Measurements from ENCODE around the gene B4GALNT2.

DNA sequence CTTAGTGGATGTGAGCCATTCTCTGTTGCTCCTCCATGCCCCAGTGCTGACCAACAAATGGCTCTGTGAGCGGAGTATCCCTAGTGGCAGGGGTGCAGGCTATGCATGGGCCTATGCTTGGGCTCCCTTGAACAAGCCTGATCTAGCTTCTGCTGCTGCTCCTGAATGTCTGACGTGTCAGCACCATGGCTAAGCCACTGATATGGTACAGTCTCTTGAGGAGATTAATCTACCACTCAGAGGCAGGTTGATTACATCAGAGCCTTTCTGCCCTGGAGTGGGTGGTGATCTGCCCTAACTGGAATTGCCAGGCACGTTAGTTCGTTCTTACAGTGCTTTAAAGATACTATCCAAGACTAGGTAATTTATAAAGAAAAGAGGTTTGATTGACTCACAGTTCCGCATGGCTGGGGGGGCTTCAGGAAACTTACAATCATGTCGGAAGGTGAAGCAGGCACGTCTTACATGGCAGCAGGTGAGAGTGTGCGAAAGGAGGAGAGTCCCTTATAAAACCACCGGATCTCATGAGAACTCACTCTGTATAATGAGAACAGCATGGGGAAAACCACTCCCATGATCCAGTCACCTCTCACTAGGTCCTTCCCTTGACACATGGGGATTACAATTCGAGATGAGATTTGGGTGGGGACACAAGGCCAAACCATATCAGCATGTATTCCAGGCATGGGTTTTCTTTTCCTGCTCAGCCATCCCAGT lies 41.5 kb upstream of the B4GALNT2 start:
- TF ChIP-seq, protein P1, sequence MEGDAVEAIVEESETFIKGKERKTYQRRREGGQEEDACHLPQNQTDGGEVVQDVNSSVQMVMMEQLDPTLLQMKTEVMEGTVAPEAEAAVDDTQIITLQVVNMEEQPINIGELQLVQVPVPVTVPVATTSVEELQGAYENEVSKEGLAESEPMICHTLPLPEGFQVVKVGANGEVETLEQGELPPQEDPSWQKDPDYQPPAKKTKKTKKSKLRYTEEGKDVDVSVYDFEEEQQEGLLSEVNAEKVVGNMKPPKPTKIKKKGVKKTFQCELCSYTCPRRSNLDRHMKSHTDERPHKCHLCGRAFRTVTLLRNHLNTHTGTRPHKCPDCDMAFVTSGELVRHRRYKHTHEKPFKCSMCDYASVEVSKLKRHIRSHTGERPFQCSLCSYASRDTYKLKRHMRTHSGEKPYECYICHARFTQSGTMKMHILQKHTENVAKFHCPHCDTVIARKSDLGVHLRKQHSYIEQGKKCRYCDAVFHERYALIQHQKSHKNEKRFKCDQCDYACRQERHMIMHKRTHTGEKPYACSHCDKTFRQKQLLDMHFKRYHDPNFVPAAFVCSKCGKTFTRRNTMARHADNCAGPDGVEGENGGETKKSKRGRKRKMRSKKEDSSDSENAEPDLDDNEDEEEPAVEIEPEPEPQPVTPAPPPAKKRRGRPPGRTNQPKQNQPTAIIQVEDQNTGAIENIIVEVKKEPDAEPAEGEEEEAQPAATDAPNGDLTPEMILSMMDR (IDR thresholded peaks at IDR 0.05) = no peak
- no peak for TF ChIP-seq POLR2A (IDR thresholded peaks at IDR 0.05)
